ENCODE data around the gene TNFRSF11A.

DNA sequence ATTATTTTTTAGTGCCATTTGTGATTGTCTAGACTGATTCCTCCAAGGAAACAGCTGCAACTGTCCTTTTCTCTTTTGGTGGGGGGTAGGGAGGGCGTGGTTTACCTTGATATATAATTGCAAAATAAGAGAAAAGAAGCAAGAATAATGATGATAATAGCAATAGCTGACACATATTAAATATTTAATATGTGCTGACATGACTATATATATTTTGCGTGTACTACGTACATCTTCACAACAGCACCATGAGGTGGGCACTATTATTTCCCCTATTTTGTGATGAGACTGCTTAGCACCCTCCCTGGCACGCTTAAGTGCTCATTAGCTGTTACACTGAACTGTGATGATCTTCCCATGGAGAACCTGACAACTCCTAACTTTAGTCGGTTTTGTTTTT lies 39.4 kb downstream of the TNFRSF11A start:
- TF ChIP-seq, protein P1, sequence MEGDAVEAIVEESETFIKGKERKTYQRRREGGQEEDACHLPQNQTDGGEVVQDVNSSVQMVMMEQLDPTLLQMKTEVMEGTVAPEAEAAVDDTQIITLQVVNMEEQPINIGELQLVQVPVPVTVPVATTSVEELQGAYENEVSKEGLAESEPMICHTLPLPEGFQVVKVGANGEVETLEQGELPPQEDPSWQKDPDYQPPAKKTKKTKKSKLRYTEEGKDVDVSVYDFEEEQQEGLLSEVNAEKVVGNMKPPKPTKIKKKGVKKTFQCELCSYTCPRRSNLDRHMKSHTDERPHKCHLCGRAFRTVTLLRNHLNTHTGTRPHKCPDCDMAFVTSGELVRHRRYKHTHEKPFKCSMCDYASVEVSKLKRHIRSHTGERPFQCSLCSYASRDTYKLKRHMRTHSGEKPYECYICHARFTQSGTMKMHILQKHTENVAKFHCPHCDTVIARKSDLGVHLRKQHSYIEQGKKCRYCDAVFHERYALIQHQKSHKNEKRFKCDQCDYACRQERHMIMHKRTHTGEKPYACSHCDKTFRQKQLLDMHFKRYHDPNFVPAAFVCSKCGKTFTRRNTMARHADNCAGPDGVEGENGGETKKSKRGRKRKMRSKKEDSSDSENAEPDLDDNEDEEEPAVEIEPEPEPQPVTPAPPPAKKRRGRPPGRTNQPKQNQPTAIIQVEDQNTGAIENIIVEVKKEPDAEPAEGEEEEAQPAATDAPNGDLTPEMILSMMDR (IDR thresholded peaks at IDR 0.05): no peak
- no peak for TF ChIP-seq ZFX (IDR thresholded peaks at IDR 0.05; ENCODE audit: borderline replicate concordance)

All from 22Rv1 (cell line).